ENCODE data around the gene APBB1.

- no peak for TF ChIP-seq CTCF (IDR thresholded peaks at IDR 0.05; ENCODE audit: poor library complexity, severe bottlenecking)
- no peak for TF ChIP-seq RAD21 (conservative IDR thresholded peaks at IDR 0.05)
- no peak for TF ChIP-seq EP300 (conservative IDR thresholded peaks at IDR 0.05; ENCODE audit: poor library complexity, severe bottlenecking)
- no peak for TF ChIP-seq POLR2AphosphoS5 (IDR thresholded peaks at IDR 0.05)
- no peak for TF ChIP-seq REST (IDR thresholded peaks at IDR 0.05; ENCODE audit: borderline replicate concordance)
Observed at GRCh38 chr11:6397156-6397555, 21.7 kb downstream of the APBB1 start.

All from neural cell (in vitro differentiated cells).